ENCODE results near the gene CEND1. TPM values are rescaled to one million over a fixed set of nuclear protein-coding genes. Genes with fewer than 3 reads are reported as not detected.

The CEND1 gene
- total and polyA plus RNA-seq, 2 of the 4 experiments (the other 2 are of a cell fraction): 0.90 to 4.0 TPM

GRCh38 chr11:833114-833791, 43.4 kb upstream of the CEND1 start:
- WGBS, 2 experiments (ENCODE audit: extremely low coverage in 2 of 2, insufficient read length in 1 of 2): 1% methylated on average over 14 of the region's 55 CpGs; no CpG with 5 or more reads in 1 of the 2 experiments
- peaks cover 21% of the 10 kb centered on the region for H3K36me3 ChIP-seq (ENCODE audit: control insufficient read depth, insufficient read depth, low read length)
- H4K5ac ChIP-seq (ENCODE audit: low read depth, low read length): no peak overlapping the region; the same call in 1 of the 2 replicates
- ChIA-PET CTCF (interaction anchor here (0.8 kb wide), 1 partner anchor 50 kb away, joined by 3 read pairs; no protein-coding TSS in a partner anchor), POLR2A (ENCODE audit: unreplicated experiment) (interaction anchor here (1.3 to 1.4 kb wide), 2 partner anchors 10 to 14 kb away, joined by 3 to 6 read pairs; partner anchors contain the start of genes PNPLA2 and TSPAN4)
- peak overlapping the region; percentile 43 for H3K18ac ChIP-seq (ENCODE audit: low read depth, low read length)
- peak overlapping the region; percentile 77 for H4K91ac ChIP-seq (ENCODE audit: insufficient read depth, low read depth, low read length)
- in situ Hi-C loops (cut with MboI; ENCODE audit: low sequenced_read_pairs) (no loop called here), dilution Hi-C loops (cut with HindIII; ENCODE audit: low sequenced_read_pairs, unreplicated experiment) (no loop called here), intact Hi-C loops (cut with micrococcal nuclease) (no loop called here)
- H2AK5ac ChIP-seq (ENCODE audit: low read depth, low read length): peak overlapping the region; percentile 94
- H3K79me1 ChIP-seq (ENCODE audit: low read depth in 1 of 2, low read length in 2 of 2): peaks cover 15 to 54% of the 10 kb centered on the region in 2 experiments
- no TSS peak for BruUV-seq (replicated peaks)
- H3K23ac ChIP-seq (ENCODE audit: low read depth, low read length): peak overlapping the region; percentile 96
- H2BK5ac ChIP-seq (ENCODE audit: low read depth, low read length, poor library complexity, severe bottlenecking): peak overlapping the region; percentile 93
- H3K14ac ChIP-seq (replicated peaks; ENCODE audit: low read depth, low read length): peak overlapping the region; percentile 99
- peak overlapping the region; percentile 84 for H3K4me3 ChIP-seq (ENCODE audit: insufficient read depth, low read depth, low read length)
- H3K4ac ChIP-seq (ENCODE audit: low read depth, low read length): peak overlapping the region; percentile 98
- no peak overlapping the region for H2BK20ac ChIP-seq (ENCODE audit: low read depth, low read length)
- peak overlapping the region; percentile 51; the same call in 1 of the 2 replicates for H2BK120ac ChIP-seq (ENCODE audit: low read depth, low read length)
- peak overlapping the region; percentile 34; the same call in 1 of the 3 replicates for H2BK15ac ChIP-seq (ENCODE audit: low read depth, low read length)
- H3K4me2 ChIP-seq (ENCODE audit: low read depth, low read length): peak overlapping the region; percentile 80
- peak overlapping the region; percentile 75 for H2AFZ ChIP-seq (replicated peaks; ENCODE audit: low read length, poor library complexity)
- H3K9me1 ChIP-seq (ENCODE audit: insufficient read depth, low read length): peaks cover 21% of the 10 kb centered on the region
- DNase-seq (no peak), ATAC-seq (ENCODE audit: low read depth) (peak; percentile 6)
- no peaks in the 10 kb centered on the region for H3K27me3 ChIP-seq (ENCODE audit: control insufficient read depth, insufficient read depth, low read length)
- H3K9me3 ChIP-seq (ENCODE audit: control insufficient read depth, insufficient read depth, low read length): no peaks in the 10 kb centered on the region
- peak overlapping the region; percentile 78 for H3K56ac ChIP-seq (ENCODE audit: extremely low read depth, insufficient read depth, low read length)
- TF ChIP-seq ELK1 (IDR thresholded peaks at IDR 0.05; ENCODE audit: borderline replicate concordance, low read depth, low read length) (no peak), MAZ (IDR thresholded peaks at IDR 0.05; ENCODE audit: borderline replicate concordance, low read depth, low read length) (peak; percentile 72; the same call in 1 of the 2 replicates), RAD21 (IDR thresholded peaks at IDR 0.05; ENCODE audit: low read length) (no peak), POLR2A (IDR thresholded peaks at IDR 0.05; ENCODE audit: low read depth, low read length) (peak; percentile 73), MAFK (IDR thresholded peaks at IDR 0.05; ENCODE audit: low read depth, low read length) (no peak), SMC3 (IDR thresholded peaks at IDR 0.05; ENCODE audit: low read depth, low read length) (no peak), CHD1 (IDR thresholded peaks at IDR 0.05; ENCODE audit: low read depth, low read length) (0 out of 2 replicates have a peak, but pooled peaks have one; percentile 69), CTCF (conservative IDR thresholded peaks at IDR 0.05; ENCODE audit: low read depth, low read length) (no peak), BHLHE40 (IDR thresholded peaks at IDR 0.05; ENCODE audit: low read depth, low read length) (0 out of 2 replicates have a peak, but pooled peaks have one; percentile 5), FOS (IDR thresholded peaks at IDR 0.05; ENCODE audit: low read depth, low read length) (no peak)
- H3K4me1 ChIP-seq (ENCODE audit: control insufficient read depth, insufficient read depth, low read length): peaks cover 38% of the 10 kb centered on the region
- H3K27ac ChIP-seq (ENCODE audit: insufficient read depth, low read length): peak overlapping the region; percentile 93
- H4K20me1 ChIP-seq (ENCODE audit: insufficient read depth, low read length): peaks cover 62% of the 10 kb centered on the region
- H3K9ac ChIP-seq (ENCODE audit: low read depth, low read length): peak overlapping the region; percentile 94
- H2AK9ac ChIP-seq (replicated peaks; ENCODE audit: low read depth, low read length, poor library complexity): peak overlapping the region; percentile 100
- H4K8ac ChIP-seq (ENCODE audit: low read depth in 2 of 2, low read length in 2 of 2): peak overlapping the region in 1 of 2 experiments; percentile 14; a peak in 2 of 4 replicates

Measured in IMR-90 (cell line).